ENCODE results near the gene DRD3. TPM values are rescaled to one million over a fixed set of nuclear protein-coding genes. Genes with fewer than 3 reads are reported as not detected.

DRD3 gene
- polyA plus RNA-seq, 1 of the 3 experiments (the other 2 are of a cell fraction), result not detected

DNA sequence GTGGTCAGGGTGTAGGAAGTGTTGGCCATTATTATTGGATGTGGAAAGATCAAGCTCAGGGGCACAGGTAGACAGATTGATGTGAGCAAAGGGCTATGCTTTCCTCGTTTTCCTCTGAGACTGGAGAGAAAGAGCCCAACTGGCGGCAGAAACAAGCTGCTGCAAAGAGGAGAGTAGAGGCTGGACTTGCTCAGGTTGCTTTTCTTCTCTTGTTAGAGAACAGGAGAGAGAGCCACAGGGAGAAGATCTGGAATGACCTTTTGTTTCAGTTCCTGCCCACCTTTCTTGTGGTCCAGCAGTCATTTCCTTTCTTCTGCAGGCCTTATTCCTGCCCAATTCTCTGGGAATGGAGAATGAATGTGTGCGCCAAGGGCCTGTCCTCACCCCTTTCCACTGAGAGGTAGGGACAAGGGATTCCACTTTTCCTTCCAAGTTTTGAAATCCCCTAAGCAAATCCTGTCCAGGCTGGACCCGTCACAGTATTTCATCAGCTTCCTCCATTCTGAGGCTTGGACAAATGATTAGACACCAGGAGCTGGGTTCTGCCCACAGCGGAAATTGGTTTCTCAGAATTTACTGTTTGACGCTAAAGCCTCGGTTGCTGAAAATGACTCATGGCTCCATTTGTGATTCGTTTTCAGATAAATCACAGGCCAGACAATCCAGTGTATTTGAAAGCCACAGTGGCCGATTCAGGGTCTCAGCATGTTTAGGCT is 42.5 kb upstream of the DRD3 start:
- no peak overlapping the region for H3K4me3 ChIP-seq (ENCODE audit: low read depth in 2 of 2, low read length in 1 of 2)
- H3K9ac ChIP-seq, result no peak overlapping the region
- no peaks in the 10 kb centered on the region for H3K27me3 ChIP-seq (ENCODE audit: insufficient read depth)
- 52% methylated on average over 9 of the region's 9 CpGs for WGBS (ENCODE audit: low lambda C conversion rate)
- H3K36me3 ChIP-seq (replicated peaks in 1 of 2; ENCODE audit: control insufficient read depth in 1 of 2, insufficient read depth in 2 of 2, low read length in 1 of 2), result no peaks in the 10 kb centered on the region
- H2AFZ ChIP-seq (ENCODE audit: low read depth), result no peak overlapping the region
- H4K20me1 ChIP-seq (ENCODE audit: insufficient read depth), result no peaks in the 10 kb centered on the region
- H3K79me2 ChIP-seq (ENCODE audit: insufficient read depth), result no peaks in the 10 kb centered on the region
- no peaks in the 10 kb centered on the region for H3F3A ChIP-seq (replicated peaks; ENCODE audit: insufficient read depth)
- no peaks in the 10 kb centered on the region for H3K9me2 ChIP-seq
- ChIA-PET CTCF (no interaction called here), POLR2A (no interaction called here)
- H3K4me1 ChIP-seq (ENCODE audit: control insufficient read depth in 1 of 2, insufficient read depth in 2 of 2, low read depth in 1 of 2, low read length in 1 of 2), result peaks cover 0 to 4% of the 10 kb centered on the region in 2 experiments; a peak in 2 of 4 replicates
- H3K27ac ChIP-seq (ENCODE audit: low read depth in 2 of 2, low read length in 1 of 2), result no peak overlapping the region
- no peak for DNase-seq
- H3K9me3 ChIP-seq, result no peaks in the 10 kb centered on the region
- H3K4me2 ChIP-seq, result no peak overlapping the region
- no peak for TF ChIP-seq POLR2AphosphoS5 (IDR thresholded peaks at IDR 0.05; ENCODE audit: low read depth, low read length)
- TF ChIP-seq TCF12 (IDR thresholded peaks at IDR 0.05), result no peak
- no peak for TF ChIP-seq TEAD4 (IDR thresholded peaks at IDR 0.05; ENCODE audit: borderline replicate concordance, insufficient read depth)
- no peak for TF ChIP-seq REST (IDR thresholded peaks at IDR 0.05; ENCODE audit: low read depth, low read length)
- TF ChIP-seq PBX3 (IDR thresholded peaks at IDR 0.05), result no peak
- no peak for TF ChIP-seq FOXJ3 (CRISPR knock-in tag; IDR thresholded peaks at IDR 0.05)
- no peak for TF ChIP-seq FOSL2 (IDR thresholded peaks at IDR 0.05; ENCODE audit: borderline replicate concordance, low read depth)
- no peak for TF ChIP-seq CHD2 (IDR thresholded peaks at IDR 0.05; ENCODE audit: low read length, partially characterized antibody)
- no peak for TF ChIP-seq SIN3A (IDR thresholded peaks at IDR 0.05; ENCODE audit: borderline replicate concordance, low read depth, low read length)
- no peak for TF ChIP-seq YY1 (IDR thresholded peaks at IDR 0.05; ENCODE audit: low read depth)
- TF ChIP-seq ELF1 (IDR thresholded peaks at IDR 0.05), result no peak
- TF ChIP-seq RCOR1 (IDR thresholded peaks at IDR 0.05; ENCODE audit: low read length), result no peak
- no peak for TF ChIP-seq FOXM1 (IDR thresholded peaks at IDR 0.05; ENCODE audit: low read depth)
- TF ChIP-seq NFIC (IDR thresholded peaks at IDR 0.05; ENCODE audit: borderline replicate concordance), result no peak

DNA sequence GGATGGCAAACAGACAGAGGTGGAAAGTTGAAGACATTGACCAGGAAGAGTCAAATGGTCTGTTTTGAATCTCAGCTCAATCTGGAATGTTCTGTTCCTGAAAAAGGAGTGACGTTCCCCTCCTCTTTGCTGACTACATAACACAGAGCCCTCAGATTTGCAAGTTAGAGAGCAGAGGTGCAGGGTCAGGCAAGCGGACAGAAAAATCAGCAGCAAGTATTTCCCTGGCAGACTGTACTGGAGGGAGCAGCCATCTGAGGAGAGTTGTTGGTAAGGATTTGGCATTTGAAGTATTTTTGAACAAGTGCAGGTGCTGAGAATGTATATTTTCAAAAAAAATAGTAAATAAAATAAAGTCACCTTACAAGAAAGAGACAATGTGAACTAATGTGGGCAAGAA is 40.9 kb upstream of the DRD3 start:
- Histone ChIP-seq H3K9me2 (no peaks in the 10 kb centered on the region), H3F3A (replicated peaks; ENCODE audit: insufficient read depth) (no peaks in the 10 kb centered on the region), H2AFZ (ENCODE audit: low read depth) (no peak overlapping the region), H3K9me3 (no peaks in the 10 kb centered on the region), H3K4me2 (no peak overlapping the region), H4K20me1 (ENCODE audit: insufficient read depth) (no peaks in the 10 kb centered on the region), H3K4me3 (ENCODE audit: low read depth in 2 of 2, low read length in 1 of 2) (no peak overlapping the region), H3K27ac (ENCODE audit: low read depth in 2 of 2, low read length in 1 of 2) (no peak overlapping the region), H3K4me1 (ENCODE audit: control insufficient read depth in 1 of 2, insufficient read depth in 2 of 2, low read depth in 1 of 2, low read length in 1 of 2) (peaks cover 0 to 5% of the 10 kb centered on the region in 2 experiments; a peak in 2 of 4 replicates), H3K27me3 (ENCODE audit: insufficient read depth) (no peaks in the 10 kb centered on the region), H3K9ac (no peak overlapping the region), H3K36me3 (replicated peaks in 1 of 2; ENCODE audit: control insufficient read depth in 1 of 2, insufficient read depth in 2 of 2, low read length in 1 of 2) (no peaks in the 10 kb centered on the region), H3K79me2 (ENCODE audit: insufficient read depth) (no peaks in the 10 kb centered on the region)
- DNase-seq, result no peak
- ChIA-PET POLR2A (no interaction called here), CTCF (no interaction called here)
- WGBS (ENCODE audit: low lambda C conversion rate), result 46% methylated on average over 2 of the region's 2 CpGs
- no peak for TF ChIP-seq NRF1 (IDR thresholded peaks at IDR 0.05; ENCODE audit: low read depth, low read length)
- no peak for TF ChIP-seq TAF1 (IDR thresholded peaks at IDR 0.05; ENCODE audit: borderline replicate concordance, low read depth, low read length)
- no peak for TF ChIP-seq CHD2 (IDR thresholded peaks at IDR 0.05; ENCODE audit: low read length, partially characterized antibody)
- no peak for TF ChIP-seq CTCF (IDR thresholded peaks at IDR 0.05)
- TF ChIP-seq SIN3A (IDR thresholded peaks at IDR 0.05; ENCODE audit: borderline replicate concordance, low read depth, low read length), result no peak
- no peak for TF ChIP-seq REST (IDR thresholded peaks at IDR 0.05; ENCODE audit: low read depth, low read length)

All from SK-N-SH (cell line).